ENCODE measurements around the gene AGPAT2.
"Not testable (repeated sequence)": the region's sequence is repeated elsewhere in the genome, so short reads cannot be mapped to it uniquely, and the experiment has no call there.

The AGPAT2 gene

GRCh38 chr9:136720251-136720897 is 33.1 kb upstream of the AGPAT2 start:
- DNase-seq: peak; percentile 15

- DNase-seq: peak; percentile 16
These were observed 32.1 kb upstream of the AGPAT2 start for GRCh38 chr9:136719195-136719880.

DNA sequence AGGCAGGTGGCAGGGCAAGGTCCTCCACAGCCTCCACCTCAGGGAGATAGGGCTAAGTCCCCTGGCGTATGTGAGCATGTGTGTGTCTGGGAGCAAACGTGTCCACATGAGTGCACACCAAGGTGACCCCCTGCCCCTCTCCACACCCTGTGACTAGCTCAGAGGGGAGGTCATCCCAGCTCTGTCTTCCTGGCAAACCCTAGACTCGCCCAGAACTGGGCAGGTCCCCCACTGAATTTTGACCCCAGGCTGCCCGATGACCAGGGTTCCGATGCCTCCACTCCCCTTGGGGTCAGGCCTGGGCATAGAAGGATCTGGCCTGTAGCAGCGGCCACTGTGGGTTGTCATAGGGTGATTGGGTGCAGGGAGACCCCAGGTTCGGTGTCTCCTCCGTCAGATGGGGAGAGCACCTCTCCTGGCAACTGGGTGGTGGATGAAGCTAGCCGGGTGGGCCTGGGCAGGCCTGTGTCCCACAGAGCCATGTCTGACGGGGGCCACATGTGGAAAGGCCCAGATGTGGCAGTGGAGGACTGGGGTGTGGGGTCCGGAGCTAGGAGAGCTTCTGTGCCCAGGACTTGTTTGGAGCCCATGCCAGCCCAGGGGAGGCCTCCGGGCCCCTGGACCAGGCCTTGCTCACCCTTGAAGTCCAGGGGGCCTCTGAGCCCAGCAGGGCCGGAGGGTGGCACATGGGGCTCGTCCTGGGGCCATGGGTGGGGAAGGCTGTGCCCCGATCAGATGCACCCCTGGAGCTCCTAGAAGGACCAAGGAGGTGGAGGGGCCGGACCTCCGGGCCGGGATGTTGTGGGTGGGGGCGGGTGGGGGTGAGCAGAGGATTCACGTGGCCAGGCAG is 31.3 kb upstream of the AGPAT2 start:
- DNase-seq: no peak

GRCh38 chr9:136717399-136717798 is 30.1 kb upstream of the AGPAT2 start:
- DNase-seq: no peak

GRCh38 chr9:136714893-136715274 is 27.6 kb upstream of the AGPAT2 start:
- DNase-seq: no peak

DNA sequence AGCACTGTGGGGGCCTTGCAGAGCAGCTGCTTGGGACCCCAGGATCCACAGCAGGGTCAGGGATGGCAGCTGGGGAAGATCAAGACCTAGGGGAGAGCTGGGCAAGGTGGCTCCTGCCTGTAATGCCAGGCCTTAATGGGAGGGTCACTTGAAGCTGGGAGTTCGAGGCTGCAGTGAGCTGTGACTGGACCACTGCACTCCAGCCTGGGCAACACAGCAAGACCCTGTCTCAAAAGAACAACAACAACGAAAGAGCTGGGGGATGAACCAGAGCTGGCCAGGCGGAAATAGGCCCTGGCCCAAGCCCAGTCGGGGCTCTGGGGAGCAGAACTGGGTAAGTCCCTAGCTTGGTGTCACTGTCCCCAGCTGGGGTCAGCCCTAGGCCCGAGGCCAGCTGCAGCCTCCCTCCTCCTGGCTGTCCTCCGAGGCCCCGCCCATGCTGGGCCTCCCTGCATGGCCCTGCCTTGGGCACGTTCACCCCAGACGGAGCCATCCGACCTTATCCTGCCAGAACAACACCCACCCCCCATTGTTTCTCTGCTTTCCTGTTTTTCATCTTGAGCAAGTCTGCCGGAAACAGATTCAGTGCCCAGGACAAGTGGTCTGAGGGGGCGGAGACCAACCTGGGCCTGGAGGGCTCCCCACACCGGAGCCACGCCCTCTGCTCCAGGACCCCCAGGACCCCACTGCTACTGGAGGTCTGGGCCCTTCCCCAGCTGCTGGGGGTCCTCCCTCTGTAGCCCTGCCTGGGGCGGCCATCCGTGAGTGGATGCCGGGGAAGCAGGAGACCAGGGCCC is 27.0 kb upstream of the AGPAT2 start:
- DNase-seq: no peak

GRCh38 chr9:136713550-136713949 is 26.3 kb upstream of the AGPAT2 start:
- DNase-seq: no peak

- no peak for DNase-seq
These were observed 25.7 kb upstream of the AGPAT2 start for GRCh38 chr9:136712690-136713544.

DNA sequence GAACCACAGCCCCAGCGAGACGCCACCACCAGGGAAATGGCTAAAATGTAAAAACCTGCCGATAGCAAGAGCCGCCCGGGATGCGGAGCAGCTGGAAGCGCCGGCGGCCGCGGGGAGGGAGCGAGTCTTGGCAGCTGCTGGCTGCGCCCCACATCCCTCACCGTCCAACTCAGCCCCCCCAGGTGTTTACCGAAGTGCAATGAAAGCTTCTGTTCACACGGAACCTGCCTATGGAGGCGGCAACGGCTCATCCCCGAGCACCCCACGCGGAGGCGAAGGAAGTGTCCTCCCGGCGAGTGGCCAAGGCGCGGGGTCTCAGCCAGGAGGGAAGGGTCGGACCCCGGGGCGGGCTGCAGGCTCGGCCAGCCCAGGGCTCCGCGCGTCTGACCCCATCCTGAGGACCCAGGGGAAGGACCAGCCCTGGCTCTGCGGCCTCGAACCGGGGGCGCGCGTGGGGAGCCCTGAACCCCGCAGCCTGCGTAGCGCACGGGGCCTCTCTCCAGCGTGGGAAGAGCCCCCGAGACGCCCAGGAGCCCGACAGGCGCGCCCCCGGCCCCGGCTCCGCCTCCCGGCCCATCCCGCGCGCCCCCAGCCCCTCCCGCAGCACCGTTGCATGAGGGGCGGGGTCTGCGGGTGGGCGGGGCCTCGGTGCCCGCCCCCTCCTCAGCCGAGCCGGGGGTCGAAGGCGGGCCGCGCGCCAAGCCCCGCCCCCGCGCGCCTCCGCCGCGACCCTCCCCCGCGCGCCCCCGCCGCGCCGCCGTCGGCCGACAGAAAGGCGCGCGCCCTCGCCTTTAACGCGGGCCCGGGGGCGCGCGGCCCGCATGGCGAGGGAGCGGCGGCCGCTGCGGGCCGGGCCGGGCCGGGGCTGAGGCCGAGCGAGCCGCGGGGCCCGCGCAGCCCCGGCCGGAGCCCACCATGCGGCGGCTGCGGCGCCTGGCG is 24.8 kb upstream of the AGPAT2 start, which contains the start of gene DIPK1B:
TSS of gene DIPK1B (plus strand) at position 822 of the 939 bp plus-strand sequence. CDS start at position 916, 94 bp downstream.
- no peak for DNase-seq

DNA sequence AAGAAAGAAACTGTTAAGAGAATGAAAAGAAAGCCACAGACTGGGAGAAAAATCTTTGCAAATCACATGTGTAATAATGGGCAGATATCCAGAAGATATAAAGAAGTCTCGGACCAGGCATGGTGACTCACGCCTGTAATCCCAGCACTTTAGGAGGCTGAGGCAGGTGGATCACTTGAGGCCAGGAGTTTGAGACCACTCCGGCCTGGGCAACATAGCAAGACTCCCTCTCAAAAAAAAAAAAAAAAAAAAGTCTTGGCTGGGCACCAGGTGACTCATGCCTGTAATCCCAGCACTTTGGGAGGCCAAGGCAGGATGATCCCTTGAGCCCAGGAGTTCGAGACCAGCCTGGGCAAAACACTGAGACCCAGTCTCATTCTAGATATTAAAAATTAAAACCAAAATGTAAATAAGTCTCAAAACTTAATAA is 24.0 kb upstream of the AGPAT2 start:
- DNase-seq: not testable (repeated sequence)

DNA sequence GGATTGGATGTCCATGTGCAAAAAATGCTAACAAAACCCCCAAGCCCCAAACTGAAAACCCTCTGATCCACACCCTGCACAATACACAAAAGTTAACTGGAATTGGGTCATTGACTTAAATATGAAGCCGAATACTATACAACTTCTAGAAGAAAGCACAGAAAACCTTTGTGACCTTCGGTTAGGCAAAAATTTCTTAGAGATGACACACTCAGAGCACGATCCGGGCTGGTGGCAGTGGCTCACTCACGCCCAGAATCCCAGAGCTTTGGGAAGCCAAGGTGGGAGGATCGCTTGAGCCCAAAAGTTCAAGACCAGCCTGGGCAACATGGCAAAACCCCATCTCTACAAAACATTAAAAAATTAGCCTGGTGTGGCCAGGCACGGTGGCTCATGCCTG is 23.3 kb upstream of the AGPAT2 start:
- no peak for DNase-seq

DNA sequence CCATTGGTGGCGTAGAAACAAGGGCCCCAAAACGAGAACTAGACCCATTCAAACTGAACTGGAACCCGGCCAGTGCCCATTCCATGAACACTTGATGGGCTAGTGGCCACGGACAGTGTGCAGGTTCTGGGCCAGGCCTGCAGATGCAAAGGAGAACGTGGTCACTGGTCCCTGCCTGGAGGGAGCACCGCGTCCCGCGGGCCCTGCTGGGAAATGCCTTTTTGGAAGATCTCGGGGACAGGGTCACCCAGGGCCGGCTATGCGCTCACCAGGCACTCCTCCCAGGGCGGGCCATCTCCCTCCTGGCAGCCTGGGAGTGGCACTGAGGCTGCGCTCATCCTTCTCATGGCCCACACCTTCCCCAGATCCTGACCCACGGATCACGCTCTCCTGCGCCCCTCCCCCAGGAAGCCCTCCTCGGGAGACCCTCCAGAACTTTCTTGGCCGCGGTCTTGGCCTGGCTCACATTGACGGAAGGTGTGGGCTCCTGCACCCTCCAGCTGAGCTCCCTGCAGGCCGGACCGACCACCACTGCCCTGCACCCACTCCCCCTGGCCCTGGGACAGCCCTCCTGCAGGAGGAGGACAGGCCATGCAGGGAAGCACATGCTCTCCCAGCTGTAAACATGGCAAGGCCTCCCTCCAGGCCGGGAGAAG is 22.3 kb upstream of the AGPAT2 start:
- no peak for DNase-seq

GRCh38 chr9:136707849-136708517 is 20.7 kb upstream of the AGPAT2 start:
- DNase-seq: no peak

DNA sequence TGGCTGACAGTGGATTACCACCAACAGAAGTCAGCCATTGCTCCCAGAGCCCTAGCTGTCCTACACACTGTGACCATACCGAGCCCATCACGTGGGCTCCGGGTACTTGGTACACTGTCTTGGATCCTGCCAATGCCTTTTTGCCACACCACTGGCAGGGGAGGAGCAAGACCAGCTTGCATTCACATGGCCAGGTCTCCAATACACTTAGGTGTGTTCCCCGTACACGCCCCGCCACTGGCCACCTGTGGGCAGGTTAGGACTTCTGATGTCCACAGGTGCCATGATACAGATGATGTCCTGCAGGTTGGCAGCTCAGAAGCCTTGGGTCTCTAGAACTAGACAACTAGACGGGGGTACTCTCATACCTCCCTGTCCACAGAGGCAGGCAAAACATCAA is 19.8 kb upstream of the AGPAT2 start:
- DNase-seq: no peak

GRCh38 chr9:136705564-136705963 is 18.3 kb upstream of the AGPAT2 start:
- DNase-seq: no peak

DNA sequence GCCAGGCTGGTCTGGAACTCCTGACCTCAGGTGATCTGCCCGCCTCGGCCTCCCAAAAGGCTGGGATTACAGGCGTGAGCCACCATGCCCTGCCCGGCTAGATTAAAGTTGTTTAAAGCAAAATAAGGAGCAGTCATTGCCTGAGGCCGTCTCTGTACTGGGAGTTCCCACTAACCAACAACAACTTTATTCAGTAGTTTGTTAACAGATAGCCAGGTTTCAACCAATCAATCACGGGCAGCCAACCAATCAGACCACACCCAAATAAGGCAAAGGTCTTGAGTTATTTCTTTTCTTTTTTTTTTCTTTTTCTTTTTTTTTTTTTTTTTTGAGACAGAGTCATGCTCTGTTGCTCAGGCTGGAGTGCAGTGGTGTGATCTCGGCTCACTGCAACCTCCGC is 17.5 kb upstream of the AGPAT2 start:
- not testable (repeated sequence) for DNase-seq

DNA sequence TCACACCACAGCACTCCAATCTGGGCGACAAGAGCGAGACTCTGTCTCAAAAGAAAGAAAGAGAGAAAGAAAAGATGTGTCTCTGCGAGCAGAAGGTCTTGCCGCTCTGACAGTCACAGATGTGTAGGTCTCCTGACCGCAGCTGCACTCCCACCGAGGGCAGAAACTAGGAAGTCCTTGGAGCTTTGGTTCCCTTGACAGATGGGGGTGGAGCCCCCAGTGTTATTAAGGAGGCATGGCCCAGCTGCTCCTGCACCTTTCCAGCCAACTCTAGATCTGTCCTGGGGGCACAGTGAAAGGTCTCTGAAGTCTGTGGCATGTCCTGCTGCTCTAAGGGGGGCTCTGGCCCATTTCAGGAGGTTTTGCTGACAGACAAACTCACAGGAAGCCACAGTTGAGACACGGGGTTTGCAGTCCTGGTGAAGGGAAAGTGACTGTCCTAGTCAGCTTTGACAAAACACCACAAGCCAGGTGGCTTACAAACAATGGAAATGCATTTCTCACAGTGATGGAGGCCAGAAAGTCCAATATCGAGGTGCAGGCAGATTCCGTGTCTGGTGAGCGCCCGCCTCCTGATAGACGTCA is 16.1 kb upstream of the AGPAT2 start:
- DNase-seq: no peak

DNA sequence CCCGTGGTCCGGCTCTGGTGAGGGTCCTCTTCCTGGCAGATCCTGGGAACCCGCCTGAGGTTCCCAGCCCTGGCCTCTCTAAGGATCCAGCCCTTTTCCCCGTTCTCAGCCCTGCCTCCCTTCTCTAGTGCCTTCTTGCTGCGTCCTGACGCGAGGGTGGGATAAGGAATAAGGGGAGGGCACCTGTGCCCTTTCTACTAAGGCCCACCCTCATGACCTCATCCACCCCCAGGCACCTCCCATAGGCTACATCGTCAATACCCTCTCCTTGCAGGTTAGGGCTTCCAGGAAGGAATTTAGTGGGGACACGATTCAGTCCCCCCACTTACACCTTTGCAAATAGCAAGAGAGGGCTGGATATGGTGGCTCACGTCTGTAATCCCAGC is 14.4 kb upstream of the AGPAT2 start:
- DNase-seq: no peak
